ENCODE measurements around the gene FBXL16. TPM values are rescaled to one million over a fixed set of nuclear protein-coding genes. Genes with fewer than 3 reads are reported as not detected.
A peak's percentile ranks its signal among the peaks of the same experiment; 100 is the strongest.

Gene FBXL16
- polyA plus RNA-seq, 1 donor: 0.34 TPM

DNA sequence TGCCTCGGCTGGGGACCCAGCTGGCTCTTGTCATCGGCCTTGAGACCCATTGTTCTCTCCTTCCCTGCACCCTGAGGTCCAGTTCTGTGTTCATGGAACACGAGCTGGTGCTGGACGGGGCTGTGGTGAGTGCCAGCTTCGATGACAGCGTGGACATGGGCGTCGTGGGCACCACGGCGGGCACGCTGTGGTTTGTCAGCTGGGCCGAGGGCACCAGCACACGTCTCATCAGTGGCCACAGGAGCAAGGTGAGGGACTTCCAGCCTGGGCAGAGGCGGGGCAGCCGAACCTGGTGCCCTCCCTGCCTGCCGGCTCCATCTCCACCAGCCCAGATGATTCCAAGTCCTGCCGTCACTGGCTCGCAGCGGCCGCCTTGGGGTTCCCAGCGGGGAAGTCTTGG lies 43.0 kb downstream of the FBXL16 start:
- DNase-seq (ENCODE audit: low read depth): no peak

DNA sequence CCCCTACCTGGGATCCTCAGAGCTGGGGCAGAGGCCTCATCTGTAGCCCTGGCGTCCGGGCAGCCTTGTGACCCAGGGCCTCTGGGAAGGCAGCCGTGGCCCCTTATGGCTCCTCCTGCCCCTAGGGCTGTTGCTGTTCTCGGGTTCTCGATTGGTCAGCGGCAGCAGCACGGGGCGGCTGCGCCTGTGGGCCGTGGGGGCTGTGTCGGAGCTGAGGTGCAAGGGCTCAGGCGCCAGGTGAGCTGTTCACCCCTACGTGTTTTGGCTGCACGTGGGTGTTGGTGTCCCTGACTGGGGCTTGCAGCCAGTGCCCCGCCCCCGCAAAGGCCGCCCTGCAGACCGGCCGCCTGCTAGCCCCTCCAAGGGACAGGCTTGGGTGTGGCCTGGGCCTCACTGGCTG lies 43.5 kb downstream of the FBXL16 start:
- DNase-seq (ENCODE audit: low read depth): no peak

DNA sequence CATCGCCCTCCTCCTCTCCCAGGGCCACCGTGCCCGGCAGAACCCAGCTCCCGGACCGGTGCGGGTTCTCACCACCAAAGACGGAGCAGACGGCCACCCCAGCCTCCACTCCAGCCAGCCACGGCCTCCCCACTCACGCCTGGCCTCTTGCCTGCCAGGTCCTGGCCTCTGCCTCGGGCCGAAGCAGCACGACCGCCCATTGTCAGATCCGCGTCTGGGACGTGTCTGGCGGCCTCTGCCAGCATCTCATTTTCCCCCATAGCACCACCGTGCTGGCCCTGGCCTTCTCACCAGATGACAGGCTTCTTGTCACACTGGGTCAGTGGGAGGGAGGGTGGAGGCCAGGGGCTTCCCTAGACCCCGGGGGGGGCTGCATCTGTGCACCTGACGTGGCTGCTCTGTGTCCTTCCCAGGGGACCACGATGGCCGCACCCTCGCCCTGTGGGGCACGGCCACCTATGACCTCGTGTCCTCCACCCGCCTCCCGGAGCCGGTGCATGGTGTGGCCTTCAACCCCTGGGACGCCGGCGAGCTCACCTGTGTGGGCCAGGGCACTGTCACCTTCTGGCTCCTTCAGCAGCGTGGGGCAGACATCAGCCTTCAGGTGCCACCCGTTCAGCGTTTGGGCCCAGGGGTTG lies 44.3 kb downstream of the FBXL16 start:
- DNase-seq (ENCODE audit: low read depth): no peak

DNA sequence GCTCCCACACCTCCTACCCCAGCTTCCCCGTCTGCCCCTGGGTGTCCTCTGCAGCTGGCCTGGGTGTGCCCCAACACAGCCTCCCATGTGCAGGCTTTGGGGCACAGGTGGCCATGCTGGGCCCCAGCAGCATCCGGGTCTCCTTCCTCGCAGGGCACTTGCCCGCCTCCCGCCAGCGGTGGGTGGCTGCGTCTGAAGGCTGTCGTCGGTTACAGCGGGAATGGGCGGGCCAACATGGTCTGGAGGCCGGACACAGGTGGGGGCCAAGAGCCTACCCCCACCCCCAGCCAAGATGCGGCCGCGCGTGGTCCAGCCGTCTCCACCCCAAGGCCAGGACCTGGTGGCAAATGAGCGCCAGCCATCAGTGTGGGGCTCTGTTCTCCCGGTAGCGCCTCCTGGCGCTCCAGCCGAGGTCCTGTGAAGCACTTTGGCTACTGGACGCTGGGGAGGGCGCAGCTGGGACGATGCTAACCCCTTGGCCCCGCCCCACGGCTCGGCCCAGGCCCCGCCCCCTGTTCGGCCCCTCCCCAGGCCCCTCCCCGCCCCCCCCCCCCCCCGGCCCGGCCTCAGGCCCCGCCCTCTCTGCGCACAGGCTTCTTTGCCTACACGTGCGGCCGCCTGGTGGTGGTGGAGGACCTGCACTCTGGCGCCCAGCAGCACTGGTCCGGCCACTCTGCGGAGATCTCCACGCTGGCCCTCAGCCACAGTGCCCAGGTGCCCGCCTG lies 45.0 kb downstream of the FBXL16 start:
- peak; percentile 36 for DNase-seq (ENCODE audit: low read depth)

DNA sequence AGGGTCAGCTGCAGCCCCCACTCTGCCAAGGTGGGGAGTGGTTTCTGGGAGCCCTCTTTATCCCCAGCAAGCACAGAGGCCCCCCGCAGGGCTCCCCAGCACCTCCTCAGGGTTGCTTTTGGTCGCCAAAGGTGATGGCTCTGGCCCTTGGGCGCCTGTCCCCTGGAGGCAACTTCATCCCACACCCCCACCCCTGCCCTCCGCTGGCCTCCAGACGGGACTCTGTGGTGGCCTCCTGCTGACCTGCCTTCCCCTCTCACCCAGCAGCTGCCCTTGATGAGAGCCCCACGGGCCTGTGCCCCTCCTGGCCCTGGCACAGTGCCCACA lies 45.5 kb downstream of the FBXL16 start:
- DNase-seq (ENCODE audit: low read depth): no peak

DNA sequence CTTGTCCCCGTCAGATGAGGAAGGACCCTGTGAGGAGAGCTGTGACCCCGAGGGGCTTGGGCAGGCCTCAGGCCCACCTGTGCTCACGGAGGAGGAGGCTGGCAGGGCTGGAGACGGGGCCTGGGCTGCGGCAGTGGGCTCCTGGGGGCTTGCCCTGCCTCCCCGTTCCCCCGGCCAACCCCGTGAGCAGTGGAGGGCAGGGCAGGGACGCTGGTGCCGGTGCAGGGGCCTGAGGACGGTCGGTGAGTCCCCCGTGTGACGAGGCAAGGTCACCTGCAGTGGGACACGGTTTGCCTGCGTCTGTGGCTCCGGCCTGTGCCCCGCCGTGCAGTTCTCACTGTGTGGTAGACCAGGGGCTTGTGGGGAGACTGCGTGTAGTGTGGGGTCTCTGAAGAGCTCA lies 46.0 kb downstream of the FBXL16 start:
- DNase-seq (ENCODE audit: low read depth): no peak

DNA sequence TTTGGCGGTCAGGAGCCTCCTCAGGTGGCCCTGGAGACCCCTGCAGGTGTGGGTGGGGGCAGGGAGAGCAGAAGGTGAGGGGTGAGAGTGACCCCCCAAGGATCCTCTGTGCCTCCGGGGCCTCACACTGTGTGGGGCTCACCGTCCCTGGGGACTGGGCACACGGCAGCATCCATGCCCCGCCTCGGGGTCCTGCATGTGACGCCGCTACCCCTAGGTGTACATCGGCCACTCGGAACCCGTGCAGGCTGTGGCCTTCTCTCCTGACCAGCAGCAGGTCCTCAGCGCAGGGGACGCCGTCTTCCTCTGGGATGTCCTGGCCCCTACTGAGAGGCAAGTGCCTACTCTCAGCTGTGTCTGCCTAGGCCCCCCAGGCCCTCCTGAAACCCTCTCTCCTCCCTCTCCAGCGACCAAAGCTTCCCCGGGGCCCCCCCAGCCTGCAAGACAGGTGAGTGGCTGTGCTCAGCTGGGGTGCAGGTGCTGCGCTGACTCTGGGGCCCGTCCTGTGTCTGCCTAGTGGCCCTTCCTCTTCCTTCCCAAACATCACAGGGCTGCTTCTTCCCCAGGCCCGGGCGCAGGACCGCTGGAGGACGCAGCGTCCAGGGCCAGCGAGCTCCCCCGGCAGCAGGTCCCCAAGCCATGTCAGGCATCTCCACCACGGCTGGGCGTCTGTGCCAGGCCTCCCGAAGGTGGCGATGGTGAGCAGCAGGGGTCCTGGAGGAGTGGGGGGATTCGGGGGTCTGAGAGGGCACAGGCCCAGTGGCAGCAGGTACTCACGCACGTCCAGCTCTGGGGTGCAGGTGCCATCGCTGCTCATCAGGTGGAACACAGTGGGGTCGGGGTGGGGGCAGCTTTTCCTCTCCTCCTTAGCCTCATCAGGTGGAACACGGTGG lies 46.7 kb downstream of the FBXL16 start:
- no peak for DNase-seq (ENCODE audit: low read depth)

DNA sequence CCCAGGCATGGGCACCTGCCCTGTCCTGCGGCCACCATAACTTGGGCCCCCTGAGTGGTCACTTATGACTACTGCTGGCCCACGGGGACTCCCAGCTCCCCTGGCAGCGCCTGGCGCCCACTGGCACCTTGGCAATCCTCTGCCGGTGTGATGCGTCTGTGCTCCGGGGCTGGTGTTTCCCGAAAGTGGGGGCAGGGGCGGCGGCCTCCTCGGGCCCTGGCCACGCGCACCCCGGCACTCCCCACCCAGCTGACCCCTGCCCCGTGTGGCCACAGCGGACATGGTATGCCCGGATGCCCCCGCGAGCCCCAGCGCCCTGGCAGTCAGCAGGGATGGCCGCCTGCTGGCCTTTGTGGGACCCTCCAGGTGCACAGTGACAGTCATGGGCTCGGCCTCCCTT lies 48.1 kb downstream of the FBXL16 start:
- no peak for DNase-seq (ENCODE audit: low read depth)

DNA sequence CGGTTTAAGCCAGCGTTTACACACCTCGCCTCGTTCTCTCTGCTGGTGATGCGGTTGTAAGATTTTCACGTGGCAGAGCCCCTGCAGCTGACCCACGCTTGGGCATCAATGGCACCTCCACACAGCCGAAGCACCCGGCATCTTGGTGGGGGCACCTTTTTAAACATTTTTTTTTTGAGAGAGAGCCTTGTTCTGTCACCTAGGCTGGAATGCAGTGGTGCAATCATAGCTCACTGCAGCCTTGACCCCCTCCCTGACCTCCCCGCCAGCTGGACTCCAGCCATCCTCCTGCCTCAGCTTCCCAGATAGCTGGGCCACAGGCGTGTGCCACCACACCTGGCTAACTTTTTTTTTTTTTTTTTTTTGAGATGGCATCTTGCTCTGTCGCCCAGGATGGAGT lies 51.6 kb downstream of the FBXL16 start:
- no peak for DNase-seq (ENCODE audit: low read depth)

DNA sequence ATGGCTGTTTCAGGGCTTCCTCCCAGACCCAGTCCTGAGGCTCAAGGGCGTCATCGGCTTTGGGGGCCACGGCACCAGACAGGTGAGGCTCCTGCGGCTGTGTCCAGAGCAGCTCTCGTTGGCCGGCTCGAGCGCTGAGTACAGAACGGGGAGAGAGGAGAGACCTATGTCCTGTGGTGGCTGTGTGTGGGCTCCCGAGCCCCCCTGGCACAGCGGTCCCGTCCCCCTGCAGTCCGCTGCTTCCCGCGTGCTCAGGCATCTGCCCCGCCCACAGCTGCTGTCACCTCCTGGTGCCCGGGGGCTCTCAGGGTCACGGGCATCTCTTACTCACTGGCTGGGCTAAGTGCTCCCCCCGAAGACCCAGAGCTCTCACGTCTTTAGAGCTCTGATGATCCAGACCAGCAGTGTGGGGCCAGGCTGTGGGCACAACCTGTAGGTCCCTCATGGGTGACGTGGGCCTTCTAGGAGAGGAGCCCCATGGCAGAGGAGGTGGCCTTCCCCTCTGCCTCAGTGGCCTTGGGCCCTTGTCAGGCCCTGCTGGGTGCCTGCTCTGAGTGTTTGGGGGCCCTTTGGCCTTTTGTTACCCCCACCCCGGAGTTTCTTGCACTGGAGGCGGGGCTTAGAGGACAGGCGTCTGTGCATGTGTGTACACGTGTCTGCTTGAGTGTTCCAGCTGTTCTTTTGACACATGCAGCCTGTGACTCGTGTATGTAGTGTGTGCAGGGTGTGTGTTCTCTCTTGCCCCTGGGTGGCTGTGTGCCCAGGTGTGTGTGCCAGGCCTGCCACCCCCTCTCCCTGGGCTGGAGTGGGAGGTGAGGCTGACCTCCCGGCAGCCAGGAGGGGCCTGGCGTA lies 52.9 kb downstream of the FBXL16 start:
- no peak for DNase-seq (ENCODE audit: low read depth)

DNA sequence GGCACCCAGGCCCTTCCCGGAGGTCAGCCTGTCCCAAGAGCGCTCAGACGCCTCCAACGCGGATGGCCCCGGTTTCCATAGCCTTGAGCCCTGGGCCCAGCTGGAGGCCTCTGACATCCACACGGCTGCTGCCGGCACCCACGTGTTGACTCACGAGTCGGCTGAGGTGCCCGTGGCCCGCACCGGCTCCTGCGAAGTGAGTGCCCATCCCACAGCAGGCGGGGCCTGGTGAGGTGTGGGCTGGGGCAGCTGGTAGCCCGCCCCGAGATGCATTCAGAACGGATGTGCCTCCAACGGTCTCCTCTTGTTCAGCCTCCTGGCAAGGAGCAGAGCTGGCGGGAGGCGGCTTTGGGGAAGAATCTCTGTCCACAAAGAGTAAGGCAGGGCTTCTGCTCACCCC lies 53.8 kb downstream of the FBXL16 start:
- DNase-seq (ENCODE audit: low read depth): no peak

DNA sequence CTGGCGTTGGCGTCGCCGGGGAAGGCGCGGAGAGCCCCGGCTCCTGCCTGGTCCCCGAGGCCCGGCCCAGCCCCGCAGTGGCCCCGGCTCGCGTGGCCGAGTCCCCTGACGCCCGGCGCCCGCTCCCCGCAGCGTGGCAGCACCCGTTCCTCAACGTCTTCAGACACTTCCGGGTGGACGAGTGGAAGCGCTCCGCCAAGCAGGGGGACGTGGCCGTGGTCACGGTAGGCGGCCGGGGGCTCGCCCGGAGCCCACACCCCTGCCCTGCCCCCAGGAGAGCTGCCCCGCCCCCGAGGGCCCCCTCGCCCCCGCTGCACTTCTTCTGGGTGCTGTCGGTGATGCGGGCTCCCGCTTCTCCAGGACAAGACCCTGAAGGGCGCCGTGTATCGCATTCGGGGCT lies 56.0 kb downstream of the FBXL16 start:
- no peak for DNase-seq (ENCODE audit: low read depth)

DNA sequence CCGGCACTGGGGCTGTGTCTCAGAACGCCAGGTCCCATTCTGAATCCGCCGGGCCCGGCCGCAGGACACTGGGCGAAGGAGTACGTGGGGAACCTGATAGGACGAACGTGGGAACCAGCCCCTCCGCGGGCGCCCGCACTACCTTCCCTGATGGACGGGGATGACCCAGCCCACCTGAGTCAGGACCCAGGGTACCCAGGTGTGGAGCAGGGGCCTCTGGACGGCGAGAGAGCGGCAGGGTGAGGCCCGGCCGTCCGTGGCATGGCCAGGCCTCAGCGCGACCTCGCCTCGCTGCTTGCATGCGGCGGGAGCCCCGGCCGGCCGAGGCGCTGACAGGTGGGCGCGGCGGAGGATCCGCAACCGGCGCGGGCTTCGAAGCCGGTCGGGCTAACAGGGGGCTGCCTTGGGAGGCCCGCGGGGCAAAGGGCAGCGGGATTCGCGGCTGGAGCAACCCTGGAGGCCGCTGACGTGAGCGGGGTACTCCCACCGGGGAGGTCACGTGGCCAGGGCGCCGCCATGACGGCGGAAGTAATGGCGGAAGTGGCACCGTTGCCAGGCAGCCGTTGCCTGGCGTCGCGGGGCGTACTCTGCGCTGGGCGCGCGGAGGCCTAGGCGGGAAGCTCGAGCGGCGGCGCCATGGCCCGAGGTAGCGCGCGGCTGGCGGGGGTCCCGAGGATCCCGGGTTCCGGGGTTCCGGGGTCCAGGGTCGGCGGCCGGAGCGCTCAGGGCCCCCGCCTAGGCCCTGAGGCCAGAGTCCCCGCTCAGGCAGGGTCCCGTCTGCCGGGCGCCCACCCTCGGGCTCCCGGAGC lies 56.6 kb downstream of the FBXL16 start, which contains the start of gene WDR90:
WDR90 (plus strand) TSS at position 585 of the 809 bp plus-strand sequence; CDS start at position 637, 52 bp downstream.
- DNase-seq (ENCODE audit: low read depth): peak; percentile 78

DNA sequence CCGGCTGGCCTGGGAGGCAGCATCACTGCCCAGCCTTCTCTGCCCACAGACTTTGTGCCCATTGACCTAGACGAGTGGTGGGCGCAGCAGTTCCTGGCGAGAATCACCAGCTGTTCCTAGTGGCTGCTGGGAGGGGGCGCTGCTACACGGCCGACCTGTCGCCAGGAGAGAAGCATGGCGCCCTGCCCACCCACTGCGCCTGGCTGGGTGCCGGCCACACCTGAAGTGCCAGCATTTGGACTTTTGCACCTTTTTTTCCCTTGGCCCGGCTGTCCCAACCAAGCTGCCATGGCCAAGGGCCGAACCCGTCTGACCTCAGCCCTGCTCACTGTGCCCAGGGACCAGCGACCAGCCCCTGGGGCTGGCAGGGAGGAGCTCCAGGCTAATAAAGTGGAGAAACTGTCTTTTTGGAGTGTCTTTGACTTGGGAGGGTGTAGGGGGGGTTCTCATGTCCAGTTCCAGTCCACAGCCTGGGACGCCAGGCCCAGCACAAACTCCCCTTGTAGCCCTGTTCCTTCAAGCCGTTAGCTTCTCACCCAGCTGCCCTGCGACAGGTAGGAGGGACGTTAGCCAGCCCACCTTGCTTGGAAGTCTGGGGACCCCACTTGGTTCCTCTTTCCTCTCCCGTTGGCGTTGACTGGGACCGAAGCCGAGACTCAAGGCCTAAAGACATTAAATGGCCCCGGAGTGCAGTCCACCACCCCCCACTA lies 57.4 kb downstream of the FBXL16 start:
- DNase-seq (ENCODE audit: low read depth): no peak

DNA sequence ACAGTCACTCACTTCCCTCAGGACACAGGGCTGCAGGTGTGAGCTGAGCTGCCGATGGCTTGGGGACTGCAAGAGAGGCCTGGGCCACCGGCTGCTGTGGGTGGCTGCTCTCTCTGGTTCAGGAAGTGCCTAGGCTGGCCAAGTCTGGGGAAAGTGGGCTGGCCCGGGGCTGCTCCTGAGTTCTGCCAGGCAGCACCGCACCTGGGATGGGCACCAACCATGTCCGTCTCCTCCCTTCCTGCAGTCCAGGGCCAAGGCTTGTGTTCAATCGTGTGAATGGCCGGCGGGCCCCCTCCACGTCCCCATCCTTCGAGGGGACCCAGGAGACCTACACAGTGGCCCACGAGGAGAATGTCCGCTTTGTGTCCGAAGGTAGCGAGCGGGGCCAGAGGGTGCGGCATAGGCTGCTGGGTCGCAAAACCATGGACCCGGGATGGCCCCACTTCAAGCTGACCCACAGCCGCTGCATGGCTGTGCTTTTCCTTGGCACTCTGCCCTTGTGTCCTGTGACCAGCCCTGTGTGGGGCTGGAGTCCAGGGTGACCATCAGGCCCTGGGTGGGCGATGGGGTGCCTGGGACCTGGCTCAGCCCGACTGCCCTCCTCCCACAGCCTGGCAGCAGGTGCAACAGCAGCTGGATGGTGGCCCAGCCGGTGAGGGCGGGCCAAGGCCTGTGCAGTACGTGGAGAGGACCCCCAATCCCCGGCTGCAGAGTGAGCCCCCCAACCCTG lies 58.3 kb downstream of the FBXL16 start:
- no peak for DNase-seq (ENCODE audit: low read depth)

DNA sequence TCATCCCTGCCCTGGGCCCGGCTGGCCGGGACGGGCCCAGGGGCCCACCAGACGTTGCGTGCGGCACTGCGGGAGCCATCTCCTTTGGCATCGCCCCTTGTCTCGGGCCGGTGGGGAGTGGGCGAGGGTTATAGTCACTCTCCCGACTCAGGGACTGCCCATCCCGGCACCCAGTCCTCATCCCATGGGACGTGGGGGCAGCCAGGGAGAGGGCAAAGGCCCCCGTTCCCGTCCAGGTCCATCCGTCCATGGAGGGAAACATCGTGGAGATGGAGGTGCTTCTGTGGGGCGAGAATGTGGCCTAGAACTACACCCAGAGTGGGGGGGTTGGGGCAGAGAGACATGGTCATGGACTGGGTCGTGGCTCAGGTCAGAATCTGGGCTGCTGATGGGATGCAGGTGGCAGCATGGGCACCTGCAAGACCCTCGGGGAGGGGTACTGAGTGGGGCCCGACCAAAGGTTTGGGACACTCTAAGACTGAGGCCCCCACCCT lies 58.9 kb downstream of the FBXL16 start:
- no peak for DNase-seq (ENCODE audit: low read depth)

DNA sequence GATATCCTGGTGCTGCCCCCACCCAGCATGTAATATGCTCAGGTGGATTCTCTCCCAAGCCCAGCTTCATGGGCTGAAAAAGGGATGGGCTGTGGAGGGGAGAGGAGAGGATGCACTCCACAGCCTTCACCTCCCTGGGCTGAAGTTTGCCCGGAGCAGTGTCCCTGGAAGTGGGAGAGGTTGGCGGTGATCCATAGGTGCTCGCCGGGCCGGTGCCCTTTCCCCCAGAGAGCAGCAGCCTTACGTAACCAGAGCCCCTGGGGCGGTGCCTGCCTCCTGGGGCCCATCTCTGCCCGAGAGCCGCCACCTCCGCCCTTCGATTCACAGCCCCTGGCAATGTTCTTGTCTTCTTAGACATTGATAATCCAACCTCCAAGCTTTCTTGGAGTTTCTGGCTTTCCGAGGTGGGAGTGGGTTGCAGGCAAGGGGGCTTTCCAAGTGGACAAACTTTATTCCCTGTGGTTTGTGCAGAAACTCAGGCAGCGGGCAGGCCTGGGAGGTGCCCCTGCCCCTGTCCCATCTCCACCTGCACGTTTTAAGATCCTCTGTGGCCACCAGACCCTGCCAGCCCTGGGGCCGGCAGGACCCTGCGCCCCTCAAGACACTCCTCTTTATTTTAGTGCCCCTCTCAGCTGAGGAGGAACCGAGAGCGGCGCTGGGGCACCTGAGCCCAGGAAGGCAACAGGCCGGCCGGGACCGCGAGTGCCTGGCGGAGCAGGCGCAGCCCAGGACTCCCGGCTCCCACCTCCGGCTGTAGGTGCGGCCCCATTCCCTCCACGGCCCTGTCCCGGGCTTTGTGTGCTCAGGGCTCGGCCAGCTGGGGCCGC lies 59.5 kb downstream of the FBXL16 start:
- no peak for DNase-seq (ENCODE audit: low read depth)

DNA sequence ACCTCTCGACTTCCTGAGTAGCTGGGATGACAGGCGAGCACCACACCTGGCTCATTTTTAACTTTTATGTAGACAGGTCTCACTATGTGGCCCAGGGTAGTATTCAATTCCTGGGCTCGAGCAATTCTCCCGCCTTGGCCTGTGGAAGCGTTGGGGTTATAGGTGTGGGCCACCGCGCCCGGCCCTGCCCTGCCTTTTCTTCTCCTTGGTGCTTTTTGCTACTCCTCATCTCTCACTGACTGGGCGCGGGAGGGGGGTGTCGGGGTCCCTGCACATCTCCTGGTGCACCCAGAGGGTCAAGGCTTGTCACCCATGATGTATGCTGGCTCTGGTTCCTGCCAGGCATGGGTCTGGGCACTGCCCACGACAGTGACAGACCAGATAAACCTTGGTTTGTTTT lies 61.0 kb downstream of the FBXL16 start:
- DNase-seq (ENCODE audit: low read depth): no peak

DNA sequence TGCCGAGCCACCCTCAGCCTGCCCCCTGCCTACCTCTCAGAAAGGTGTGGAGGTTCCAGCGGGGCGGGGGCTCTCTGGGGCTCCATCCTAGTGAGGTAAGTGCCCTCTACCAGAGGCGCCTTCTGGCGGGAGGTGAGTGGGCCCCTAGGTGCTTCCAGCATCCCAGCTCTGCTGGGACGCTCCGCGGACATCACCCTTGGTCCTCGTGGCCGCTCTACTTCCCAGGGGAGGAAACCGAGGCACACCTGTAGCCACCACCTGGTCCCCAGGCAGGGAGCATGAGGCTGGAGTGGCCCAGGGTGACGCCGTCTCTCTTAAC lies 62.6 kb downstream of the FBXL16 start:
- DNase-seq (ENCODE audit: low read depth): no peak

Data from forelimb muscle (tissue), 1 donor.